MM.1S (cell line): ENCODE data around the gene LY9.

ENCODE experiments used
- DNase-seq: peaks from one replicate; pipeline ENCODE4 v3.0.0-alpha.2; 2015
- H2AFZ ChIP-seq: fragments of 300-600 bp; sonication (generic); 2 replicates; pipeline ENCODE4 v1.6.0; 2016; ENCODE audit warnings: antibody characterized with exemption, low read length
- H3F3A ChIP-seq: fragments of 300-600 bp; sonication (generic); 2 replicates; pipeline ENCODE4 v1.6.1; 2016; ENCODE audit warnings: mild to moderate bottlenecking, antibody characterized with exemption, low read length, moderate library complexity, mixed read lengths; ENCODE audit not compliant: insufficient read depth
- H3K27ac ChIP-seq: fragments of 300-600 bp; sonication (generic); 2 replicates; pipeline ENCODE4 v1.5.1; 2016; ENCODE audit warnings: mild to moderate bottlenecking, low read length
- H3K27me3 ChIP-seq: fragments of 300-600 bp; sonication (generic); replicated peaks from 2 replicates; pipeline ENCODE4 v1.6.0; 2016; ENCODE audit warnings: low read length; ENCODE audit not compliant: insufficient read depth
- H3K36me3 ChIP-seq: fragments of 300-600 bp; sonication (generic); replicated peaks from 2 replicates; pipeline ENCODE4 v1.6.1; 2016; ENCODE audit warnings: mild to moderate bottlenecking, low read length, mixed read lengths; ENCODE audit not compliant: insufficient read depth
- H3K4me1 ChIP-seq: fragments of 300-600 bp; sonication (generic); 2 replicates; pipeline ENCODE4 v1.6.1; 2016; ENCODE audit warnings: low read length, mixed read lengths
- H3K4me2 ChIP-seq: fragments of 300-600 bp; sonication (generic); 2 replicates; pipeline ENCODE4 v1.6.0; 2016; ENCODE audit warnings: low read depth, low read length
- H3K4me3 ChIP-seq: fragments of 300-600 bp; sonication (generic); 2 replicates; pipeline ENCODE4 v1.5.1; 2016; ENCODE audit warnings: low read length, mixed read lengths
- H3K79me2 ChIP-seq: fragments of 300-600 bp; sonication (generic); 2 replicates; pipeline ENCODE4 v1.6.1; 2016; ENCODE audit warnings: mixed run types, low read length, mixed read lengths
- H3K9ac ChIP-seq: fragments of 300-600 bp; sonication (generic); 2 replicates; pipeline ENCODE4 v1.6.1; 2016; ENCODE audit warnings: low read length, mixed read lengths
- H3K9me2 ChIP-seq: fragments of 300-600 bp; sonication (generic); replicated peaks from 2 replicates; pipeline ENCODE4 v1.6.1; 2016; ENCODE audit warnings: mild to moderate bottlenecking, low read length, mixed read lengths; ENCODE audit not compliant: insufficient read depth
- H3K9me3 ChIP-seq: fragments of 300-600 bp; sonication (generic); replicated peaks from 2 replicates; pipeline ENCODE4 v1.6.1; 2016; ENCODE audit warnings: mild to moderate bottlenecking, low read length, mixed read lengths; ENCODE audit not compliant: insufficient read depth
- H4K20me1 ChIP-seq: fragments of 300-600 bp; sonication (generic); 2 replicates; pipeline ENCODE4 v1.6.1; 2016; ENCODE audit warnings: mild to moderate bottlenecking, low read length, moderate library complexity, mixed read lengths; ENCODE audit not compliant: insufficient read depth
- CTCF ChIP-seq: fragments of 300-600 bp; sonication (generic); IDR thresholded peaks from 2 replicates; pipeline ENCODE4 v1.5.1; 2016; ENCODE audit warnings: antibody characterized with exemption, low read length, mixed read lengths
- EZH2 ChIP-seq: fragments of 300-600 bp; sonication (generic); optimal IDR thresholded peaks from 2 replicates; pipeline ENCODE3; 2017; ENCODE audit warnings: low read depth, mild to moderate bottlenecking, antibody characterized with exemption, low read length, mixed read lengths
- EZH2phosphoT487 ChIP-seq: fragments of 300-600 bp; sonication (generic); IDR thresholded peaks from 2 replicates; pipeline ENCODE4 v1.6.1; 2018; ENCODE audit warnings: antibody characterized with exemption, low read length

The LY9 gene

DNA sequence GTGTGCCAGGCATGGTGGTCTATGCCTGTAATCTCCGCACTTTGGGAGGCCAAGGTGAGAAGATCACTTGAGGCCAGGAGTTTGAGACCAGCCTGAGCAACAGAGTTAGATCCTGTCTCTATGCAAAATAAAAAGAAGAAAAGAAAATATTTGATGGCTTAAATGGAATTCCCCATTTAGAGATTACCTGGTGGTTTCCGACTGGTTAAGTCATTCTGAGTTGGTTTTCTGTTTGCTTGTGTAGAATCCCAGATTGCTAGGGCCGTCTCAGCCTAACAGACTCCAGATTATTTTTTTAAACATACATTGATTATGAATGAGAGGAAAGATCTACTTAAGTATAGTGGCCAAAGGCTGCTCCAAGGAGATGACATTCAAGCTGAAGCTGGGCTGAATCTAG lies 22.9 kb upstream of the LY9 start:
- no peaks in the 10 kb centered on the region for H3K36me3 ChIP-seq
- no peaks in the 10 kb centered on the region for H3K27me3 ChIP-seq
- no peak overlapping the region for H3K4me2 ChIP-seq
- H3K27ac ChIP-seq: no peak overlapping the region
- no peaks in the 10 kb centered on the region for H3K79me2 ChIP-seq
- H3K4me3 ChIP-seq: no peak overlapping the region
- TF ChIP-seq EZH2phosphoT487 (no peak), EZH2 (no peak), CTCF (no peak)
- no peaks in the 10 kb centered on the region for H3K9me2 ChIP-seq
- no peak overlapping the region for H2AFZ ChIP-seq
- no peaks in the 10 kb centered on the region for H3K4me1 ChIP-seq
- H3K9me3 ChIP-seq: no peaks in the 10 kb centered on the region
- H3K9ac ChIP-seq: no peak overlapping the region
- DNase-seq: no peak
- H4K20me1 ChIP-seq: no peaks in the 10 kb centered on the region
- peaks cover 1% of the 10 kb centered on the region for H3F3A ChIP-seq

GRCh38 chr1:160774886-160775719 lies 20.9 kb upstream of the LY9 start:
- no peak overlapping the region for H3K27ac ChIP-seq
- H4K20me1 ChIP-seq: no peaks in the 10 kb centered on the region
- H3K27me3 ChIP-seq: no peaks in the 10 kb centered on the region
- H3K4me1 ChIP-seq: peaks cover 1% of the 10 kb centered on the region
- H3K79me2 ChIP-seq: no peaks in the 10 kb centered on the region
- H3K9ac ChIP-seq: no peak overlapping the region
- TF ChIP-seq EZH2phosphoT487 (no peak), CTCF (no peak), EZH2 (no peak)
- no peaks in the 10 kb centered on the region for H3K36me3 ChIP-seq
- no peaks in the 10 kb centered on the region for H3K9me2 ChIP-seq
- DNase-seq: no peak
- H3F3A ChIP-seq: no peaks in the 10 kb centered on the region
- no peak overlapping the region for H3K4me2 ChIP-seq
- H3K4me3 ChIP-seq: no peak overlapping the region
- H2AFZ ChIP-seq: no peak overlapping the region
- no peaks in the 10 kb centered on the region for H3K9me3 ChIP-seq

- Histone ChIP-seq H3K9me3 (no peaks in the 10 kb centered on the region), H3K9me2 (no peaks in the 10 kb centered on the region), H2AFZ (no peak overlapping the region), H3K36me3 (no peaks in the 10 kb centered on the region), H4K20me1 (no peaks in the 10 kb centered on the region), H3K4me2 (no peak overlapping the region), H3F3A (peaks cover 6% of the 10 kb centered on the region), H3K27me3 (no peaks in the 10 kb centered on the region), H3K4me1 (peaks cover 12% of the 10 kb centered on the region), H3K79me2 (no peaks in the 10 kb centered on the region), H3K9ac (no peak overlapping the region), H3K4me3 (no peak overlapping the region), H3K27ac (no peak overlapping the region)
- no peak for TF ChIP-seq CTCF
- TF ChIP-seq EZH2phosphoT487: no peak
- no peak for TF ChIP-seq EZH2
- DNase-seq: no peak
Observed at GRCh38 chr1:160776178-160776577, 19.8 kb upstream of the LY9 start.
